ENCODE measurements around the gene TOM1L1.

Gene TOM1L1

GRCh38 chr17:54956791-54957190, 56.1 kb downstream of the TOM1L1 start:
- no peak for TF ChIP-seq CTCF (conservative IDR thresholded peaks at IDR 0.05; ENCODE audit: low read depth, low read length)
- H3K4me3 ChIP-seq (ENCODE audit: low read length): no peak overlapping the region

GRCh38 chr17:54967621-54968261, 67.1 kb downstream of the TOM1L1 start:
- DNase-seq (ENCODE audit: low read depth): no peak
- H3K4me3 ChIP-seq (ENCODE audit: low read length): peak overlapping the region; percentile 93
- TF ChIP-seq CTCF (conservative IDR thresholded peaks at IDR 0.05; ENCODE audit: low read depth, low read length): peak; percentile 52

More at GRCh38 chr17:54956791-54957190, 56.1 kb downstream of the TOM1L1 start:
- DNase-seq (ENCODE audit: low read depth): no peak

- peak within 1 kb of the TSS; percentile 93 for H3K4me3 ChIP-seq (ENCODE audit: low read length)
- TF ChIP-seq CTCF (conservative IDR thresholded peaks at IDR 0.05; ENCODE audit: low read depth, low read length): no peak
- peak; percentile 90 for DNase-seq (ENCODE audit: low read depth)
Measured at GRCh38 chr17:54968262-54968987, 67.8 kb downstream of the TOM1L1 start, which contains the start of the genes COX11 and STXBP4. Gene COX11 (minus strand): TSS chr17:54968654. CDS start chr17:54968646, 8 bp downstream. Gene STXBP4 (plus strand): TSS chr17:54968765. CDS start chr17:54986220, 17,455 bp downstream.

GRCh38 chr17:54968988-54969332, 68.3 kb downstream of the TOM1L1 start:
- peak overlapping the region; percentile 93 for H3K4me3 ChIP-seq (ENCODE audit: low read length)
- no peak for DNase-seq (ENCODE audit: low read depth)
- no peak for TF ChIP-seq CTCF (conservative IDR thresholded peaks at IDR 0.05; ENCODE audit: low read depth, low read length)

- no peak for DNase-seq (ENCODE audit: low read depth)
- H3K4me3 ChIP-seq (ENCODE audit: low read length): peak overlapping the region; percentile 93
- TF ChIP-seq CTCF (conservative IDR thresholded peaks at IDR 0.05; ENCODE audit: low read depth, low read length): no peak
Measured at GRCh38 chr17:54969658-54970572, 69.3 kb downstream of the TOM1L1 start.

GRCh38 chr17:54971147-54971546, 70.5 kb downstream of the TOM1L1 start:
- TF ChIP-seq CTCF (conservative IDR thresholded peaks at IDR 0.05; ENCODE audit: low read depth, low read length): no peak
- no peak for DNase-seq (ENCODE audit: low read depth)
- H3K4me3 ChIP-seq (ENCODE audit: low read length): no peak overlapping the region
